K562 (cell line): ENCODE data around the gene ZBTB18. TPM values are rescaled to one million over a fixed set of nuclear protein-coding genes. Genes with fewer than 3 reads are reported as not detected.

ENCODE experiments used
- ATAC-seq: fragments of 200-7000 bp; cut with Tn5 transposase; 3 replicates; pipeline ENCODE4 v1.9.1; 2020; ENCODE audit warnings: moderate library complexity
- BruUV-seq: library from RNA; stranded (reverse); fragments of 400-500 nt; replicated peaks from 2 replicates; lab custom pipeline; 2021; lab: Mats Ljungman, UMichigan
- CTCF ChIA-PET: fragments of 300-600 bp; formaldehyde crosslinking; extraction: SDS; loops from one replicate; lab custom pipeline; 2021; ENCODE audit warnings: low intra/inter-chr PET ratio; lab: Yijun Ruan, JAX
- POLR2A ChIA-PET: fragments of 300-600, 350-650 bp; sonication (Branson Sonifier 250); formaldehyde crosslinking; extraction: SDS; loops from one replicate; lab custom pipeline; 2021; ENCODE audit warnings: antibody characterized with exemption, inconsistent platforms; lab: Yijun Ruan, JAX
- DNase-seq, 4 experiments: peaks; one replicate each; pipeline versions ENCODE4 v3.0.0 to v3.0.0-alpha.2; 2011 to 2018; ENCODE audit warnings: low spot score in 3 of 4, mixed read lengths in 3 of 4; ENCODE audit errors: extremely low read depth in 1 of 4
- FAIRE-seq: peaks from 2 replicates; lab custom pipeline; 2011; peaks lifted over from hg19 to GRCh38; lab: Jason Lieb, UNC
- H2AFZ ChIP-seq: 2 replicates; pipeline ENCODE4 v1.6.0; 2011; ENCODE audit warnings: low read depth, low read length, control low read depth, inconsistent platforms
- H3K27ac ChIP-seq: fragments of 200-600 bp; 3 replicates; pipeline ENCODE4 v1.8.0; 2011; ENCODE audit warnings: low read depth, mild to moderate bottlenecking, control low read depth, inconsistent platforms, low read length, moderate library complexity, mixed read lengths; ENCODE audit errors: extremely low read depth
- H3K27me3 ChIP-seq, 2 experiments: fragments of 300-600 bp in 1 of 2; 2 replicates in 1 of 2; 3 replicates in 1 of 2; pipeline versions ENCODE4 v1.6.0 to v1.8.0; 2011; ENCODE audit warnings: inconsistent platforms in 2 of 2, low read length in 2 of 2, mild to moderate bottlenecking in 1 of 2, mixed read lengths in 1 of 2, moderate library complexity in 1 of 2; ENCODE audit not compliant: control insufficient read depth in 2 of 2, insufficient read depth in 2 of 2
- H3K36me3 ChIP-seq: fragments of 300-600 bp; 3 replicates; pipeline ENCODE4 v1.8.0; 2011; ENCODE audit warnings: mild to moderate bottlenecking, low read length, inconsistent platforms; ENCODE audit not compliant: control insufficient read depth, insufficient read depth
- H3K4me1 ChIP-seq, 2 experiments: fragments of 200-600 bp in 1 of 2; replicated peaks in 1 of 2; 2 replicates in 1 of 2; 3 replicates in 1 of 2; pipeline versions ENCODE4 v1.5.1 to v1.8.0; 2011; ENCODE audit warnings: inconsistent platforms in 2 of 2, low read length in 2 of 2, mild to moderate bottlenecking in 1 of 2, mixed read lengths in 1 of 2, moderate library complexity in 1 of 2; ENCODE audit not compliant: control insufficient read depth in 2 of 2, insufficient read depth in 2 of 2
- H3K4me2 ChIP-seq: 2 replicates; pipeline ENCODE4 v1.6.1; 2011; ENCODE audit warnings: low read length, control low read depth, inconsistent platforms, mixed read lengths; ENCODE audit not compliant: insufficient read depth
- H3K4me3 ChIP-seq: fragments of 200-600 bp; sonication (generic), shearing (Covaris generic); 2 replicates; pipeline ENCODE4 v1.5.1; 2016; ENCODE audit warnings: control low read depth, inconsistent platforms
- H3K79me2 ChIP-seq: fragments of 200-600 bp; 3 replicates; pipeline ENCODE4 v1.8.0; 2011; ENCODE audit warnings: low read length, inconsistent platforms; ENCODE audit not compliant: control insufficient read depth, insufficient read depth
- H3K9ac ChIP-seq, 2 experiments: 2 replicates each; pipeline versions ENCODE4 v1.6.0 to v1.6.1; 2011; ENCODE audit warnings: low read depth in 2 of 2, low read length in 2 of 2, control low read depth in 1 of 2, inconsistent platforms in 1 of 2, mild to moderate bottlenecking in 1 of 2, mixed read lengths in 1 of 2; ENCODE audit not compliant: insufficient read depth in 1 of 2
- H3K9me1 ChIP-seq: one replicate; pipeline ENCODE4 v1.6.0; 2011; ENCODE audit warnings: inconsistent platforms, mild to moderate bottlenecking, low read length, moderate library complexity; ENCODE audit not compliant: control insufficient read depth, insufficient read depth
- H3K9me3 ChIP-seq: replicated peaks from 2 replicates; pipeline ENCODE4 v1.5.1; 2011; ENCODE audit warnings: low read depth, low read length, inconsistent platforms; ENCODE audit not compliant: control insufficient read depth, insufficient read depth
- H4K20me1 ChIP-seq: replicated peaks from 2 replicates; pipeline ENCODE4 v1.6.1; 2011; ENCODE audit warnings: low read length, inconsistent platforms, mixed read lengths; ENCODE audit not compliant: control insufficient read depth, insufficient read depth
- CBX1 ChIP-seq: sonication (generic); IDR thresholded peaks from 2 replicates; pipeline ENCODE4 v1.6.1; 2016; ENCODE audit warnings: antibody characterized with exemption, low read depth, mild to moderate bottlenecking
- CREB1 ChIP-seq, 2 experiments: sonication (generic) in 1 of 2; formaldehyde crosslinking in 1 of 2; IDR thresholded peaks; 2 replicates each; pipeline versions ENCODE4 v1.6.1 to v1.8.0; 2012 to 2022; ENCODE audit warnings: inconsistent platforms in 1 of 2, mild to moderate bottlenecking in 1 of 2, missing genetic modification reagents in 1 of 2, moderate library complexity in 1 of 2
- NR2F6 ChIP-seq: fragments of 450-650 bp; formaldehyde crosslinking; IDR thresholded peaks from 2 replicates; pipeline ENCODE4 v1.4.0; 2020; ENCODE audit warnings: mild to moderate bottlenecking
- PHF21A ChIP-seq: fragments of 450-650 bp; IDR thresholded peaks from 2 replicates; pipeline ENCODE4 v1.6.1; 2017; ENCODE audit warnings: low read depth, borderline replicate concordance
- USF2 ChIP-seq: sonication (generic); formaldehyde crosslinking; IDR thresholded peaks from 2 replicates; pipeline ENCODE4 v1.5.0; 2020; ENCODE audit warnings: missing genetic modification reagents
- ZNF583 ChIP-seq: fragments of 250-450 bp; sonication (Bioruptor Pico); IDR thresholded peaks from 2 replicates; pipeline ENCODE4 v1.4.0; 2020
- ZNF699 ChIP-seq: fragments of 250-450 bp; sonication (Bioruptor Pico); IDR thresholded peaks from 2 replicates; pipeline ENCODE4 v1.8.0; 2021; ENCODE audit warnings: mild to moderate bottlenecking, moderate library complexity; ENCODE audit not compliant: insufficient replicate concordance
- WGBS: fragments of 100-300 bp; shearing (Covaris generic); methylation state at CpG from one replicate; pipeline ENCODE4 v1.1.6; 2016; ENCODE audit warnings: low coverage, mixed read lengths; ENCODE audit not compliant: insufficient coverage; ENCODE audit errors: missing lambda C conversion rate; 5-methylcytosine and 5-hydroxymethylcytosine counted together
- in situ Hi-C: fragments of 300-500 bp; cut with MboI; formaldehyde crosslinking; loops from 4 replicates; pipeline ENCODE4 v1.15.0; 2018; ENCODE audit warnings: inconsistent platforms, mixed read lengths
- intact Hi-C: fragments of 100-400 bp; cut with micrococcal nuclease; formaldehyde crosslinking; loops from 2 replicates; pipeline ENCODE4 v1.14.2; 2022
- polyA plus RNA-seq, 8 experiments: library from polyadenylated mRNA; depleted of rRNA in 4 of 8; stranded (reverse) in 5 of 8; unstranded in 3 of 8; fragments of >200 nt; fragmentation: Nextera tagmentation in 2 of 8; fragmentation: Illumina TruSeq in 1 of 8; extraction: Ambion mirVana in 2 of 8; extraction: Trizol in 1 of 8; gene quantifications; 2 replicates each; pipeline versions ENCODE4 v1.2.1 to v1.2.3, GENCODE V29; 2011 to 2014; ENCODE audit warnings: inconsistent platforms in 1 of 8, missing spikeins in 1 of 8
- total RNA-seq, 7 experiments: library from RNA; depleted of rRNA in 6 of 7; stranded (reverse); fragments of >200 nt in 6 of 7; fragmentation: Illumina TruSeq in 2 of 7; extraction: Trizol in 2 of 7; gene quantifications; 2 replicates each; pipeline versions ENCODE4 v1.2.1 to v1.2.3, GENCODE V29; 2011 to 2021; ENCODE audit warnings: low replicate concordance in 1 of 7

Gene ZBTB18
- total and polyA plus RNA-seq, 9 of the 15 experiments (the other 6 are each of a cell fraction or from before 2014, with no cell fraction given) = 0.13 to 2.6 (median 1.6) TPM

GRCh38 chr1:244013100-244013499 lies 38.0 kb upstream of the ZBTB18 start:
- H3K9ac ChIP-seq = no peak overlapping the region
- H4K20me1 ChIP-seq = no peaks in the 10 kb centered on the region
- H3K79me2 ChIP-seq = no peaks in the 10 kb centered on the region
- no peak overlapping the region for H3K4me3 ChIP-seq
- in situ Hi-C loops (no loop called here), intact Hi-C loops (loop anchor here (10.0 kb wide), 1 partner anchor 202 kb away; no protein-coding TSS in a partner anchor)
- no peak overlapping the region for H3K4me2 ChIP-seq
- no peaks in the 10 kb centered on the region for H3K4me1 ChIP-seq
- peaks cover 14 to 22% of the 10 kb centered on the region in 2 experiments; a peak in 3 of 5 replicates for H3K27me3 ChIP-seq
- no peaks in the 10 kb centered on the region for H3K9me1 ChIP-seq
- TF ChIP-seq ZNF699 (CRISPR knock-in tag) (no peak), PHF21A (no peak), ZNF583 (CRISPR knock-in tag) (no peak), CREB1 (IDR thresholded peaks at IDR 0.05) (no peak), CREB1 (CRISPR knock-in tag; IDR thresholded peaks at IDR 0.05) (no peak), CBX1 (no peak), USF2 (CRISPR knock-in tag) (no peak), NR2F6 (CRISPR knock-in tag) (no peak)
- no TSS peak for BruUV-seq
- ATAC-seq (no peak), FAIRE-seq (no peak), DNase-seq (no peak)
- WGBS = 4% methylated on average over 2 of the region's 2 CpGs
- POLR2A ChIA-PET = no interaction called here
- CTCF ChIA-PET = interaction anchor here (3.3 kb wide), 1 partner anchor 260 kb away, joined by 27 read pairs; no protein-coding TSS in a partner anchor
- no peaks in the 10 kb centered on the region for H3K9me3 ChIP-seq
- no peaks in the 10 kb centered on the region for H3K36me3 ChIP-seq
- no peak overlapping the region for H3K27ac ChIP-seq
- H2AFZ ChIP-seq = no peak overlapping the region
